ENCODE data around the gene ING5. TPM values are rescaled to one million over a fixed set of nuclear protein-coding genes. Genes with fewer than 3 reads are reported as not detected.
A peak's percentile ranks its signal among the peaks of the same experiment; 100 is the strongest.
"Not testable (repeated sequence)": the region's sequence is repeated elsewhere in the genome, so short reads cannot be mapped to it uniquely, and the experiment has no call there.

The ING5 gene
- total RNA-seq, 1 experiment from 2014 or later = 12.8 TPM

GRCh38 chr2:241706537-241706936 lies 4.7 kb downstream of the ING5 start:
- DNase-seq (ENCODE audit: low spot score) = no peak

DNA sequence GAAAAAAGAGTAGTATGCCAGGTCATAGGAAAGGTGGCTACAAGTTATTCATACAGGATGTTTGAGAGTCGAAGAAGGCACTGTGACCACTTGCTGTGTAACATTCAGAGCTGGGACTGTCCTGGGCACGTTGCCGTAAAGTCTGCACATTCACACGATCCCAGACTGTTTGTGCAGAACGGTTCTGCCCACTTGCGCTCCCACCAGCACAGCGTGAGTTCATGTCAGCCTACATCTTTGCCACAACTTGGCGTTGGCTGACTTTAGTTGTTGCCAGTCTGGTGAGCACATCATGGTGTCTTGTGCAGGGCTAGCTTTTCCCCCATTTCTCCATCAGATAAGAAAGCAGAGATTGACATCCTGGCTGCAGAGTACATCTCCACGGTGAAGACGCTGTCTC lies 7.0 kb downstream of the ING5 start:
- DNase-seq (ENCODE audit: low spot score) = no peak

GRCh38 chr2:241719093-241719492 lies 17.3 kb downstream of the ING5 start:
- no peak for DNase-seq (ENCODE audit: low spot score)

GRCh38 chr2:241720099-241720498 lies 18.3 kb downstream of the ING5 start:
- DNase-seq (ENCODE audit: low spot score) = no peak

DNA sequence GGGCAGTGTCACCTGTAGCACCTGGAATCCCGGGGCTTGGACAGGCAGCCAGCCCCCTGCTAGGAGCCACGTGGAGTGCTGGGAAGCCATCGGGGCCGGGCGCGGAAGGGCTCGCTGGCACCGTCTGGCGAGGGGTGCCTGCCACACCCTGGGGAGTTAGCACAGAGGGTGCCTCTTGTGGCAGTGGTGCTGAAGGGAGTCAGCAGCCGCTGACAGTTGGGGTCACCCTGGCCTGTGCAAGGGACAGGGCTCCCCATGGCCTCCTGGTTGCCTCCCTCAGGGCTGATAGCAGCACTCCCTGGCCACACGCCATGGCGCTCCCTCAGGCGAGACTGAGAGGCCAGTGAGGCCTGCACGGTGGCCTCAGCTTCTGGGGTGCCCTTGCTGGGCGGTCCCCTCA lies 18.7 kb downstream of the ING5 start:
- no peak for DNase-seq (ENCODE audit: low spot score)

GRCh38 chr2:241721852-241722251 lies 20.0 kb downstream of the ING5 start:
- DNase-seq (ENCODE audit: low spot score) = no peak

GRCh38 chr2:241722896-241723454 lies 21.1 kb downstream of the ING5 start:
- DNase-seq (ENCODE audit: low spot score) = no peak

DNA sequence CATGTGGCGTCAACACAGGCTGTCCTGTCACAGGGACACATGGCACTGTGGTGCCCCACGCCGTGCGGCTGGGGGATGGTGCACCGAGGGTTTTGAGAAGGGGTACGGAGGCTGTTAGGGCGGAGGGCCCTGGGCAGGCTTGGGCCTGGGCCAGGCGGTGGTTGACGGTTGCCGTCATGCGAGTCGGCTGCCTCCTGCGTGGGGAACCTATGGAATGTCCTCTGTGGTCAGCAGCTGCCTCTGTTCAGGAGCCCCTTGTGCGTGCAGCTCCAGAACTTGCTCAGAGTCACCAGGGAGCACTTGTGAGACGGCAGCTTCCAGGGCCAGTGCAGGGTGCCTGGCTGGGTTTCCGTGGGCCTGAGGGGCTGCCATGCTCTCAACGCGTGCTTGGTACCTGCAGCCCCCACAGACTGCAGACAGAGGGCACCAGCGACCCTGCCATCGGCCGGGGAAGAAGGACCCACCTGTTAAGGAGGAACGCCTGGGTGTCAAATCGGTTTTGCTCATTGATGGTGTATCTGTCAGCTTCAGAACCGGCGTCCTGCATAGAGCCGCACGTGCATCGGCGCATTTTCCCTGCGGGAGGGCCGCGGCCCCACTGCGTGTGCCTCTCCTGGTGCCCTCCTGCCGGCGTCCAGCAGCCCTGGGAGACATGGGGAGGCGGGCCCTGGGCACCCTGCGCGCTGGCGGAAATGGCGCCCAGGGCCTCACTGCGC lies 22.6 kb downstream of the ING5 start:
- no peak for DNase-seq (ENCODE audit: low spot score)

DNA sequence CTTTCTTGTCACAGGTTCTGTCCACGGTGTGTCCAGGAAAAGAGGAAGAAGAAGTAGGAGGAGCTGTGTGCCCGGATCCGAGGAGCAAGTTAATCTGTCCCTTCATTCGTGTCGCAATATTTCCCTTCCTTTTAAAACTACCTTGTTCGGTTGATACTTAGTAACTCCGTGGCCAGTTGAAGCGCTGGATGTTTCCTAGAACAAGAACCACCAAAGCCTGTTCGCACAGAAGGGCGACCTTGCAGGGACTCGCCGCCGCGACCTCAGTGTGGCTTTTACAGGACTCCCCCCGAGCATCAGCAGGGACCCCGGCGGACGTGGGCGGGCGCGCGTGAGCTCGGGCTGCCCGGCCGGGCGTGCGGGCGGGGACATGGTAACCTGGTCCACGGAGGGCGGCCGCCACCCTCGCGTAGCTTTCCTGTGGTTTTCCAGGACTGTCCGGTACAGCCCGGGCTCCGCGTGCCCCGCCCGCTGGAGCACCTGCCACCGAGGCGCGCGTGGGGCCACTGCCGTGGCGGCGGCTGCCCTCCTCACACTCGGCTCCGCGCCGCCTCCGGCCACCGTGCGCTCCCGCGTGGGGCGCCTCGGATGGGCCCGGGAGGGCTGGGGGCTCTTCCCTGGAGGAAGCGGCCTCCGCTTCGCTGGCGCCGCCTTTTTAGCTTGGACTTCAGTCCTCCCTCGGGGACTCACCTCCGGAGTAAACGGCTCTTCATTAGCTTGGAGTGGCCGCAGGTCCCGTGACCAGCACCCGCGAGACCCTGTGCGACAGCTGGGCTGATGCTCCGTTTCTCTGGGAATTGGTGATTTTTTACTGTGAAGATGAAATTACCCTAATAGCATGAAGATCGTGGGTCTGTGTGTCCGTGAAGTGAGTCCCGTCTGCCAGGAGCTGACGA lies 23.4 kb downstream of the ING5 start:
- DNase-seq (ENCODE audit: low spot score) = no peak

GRCh38 chr2:241726459-241726858 lies 24.6 kb downstream of the ING5 start:
- no peak for DNase-seq (ENCODE audit: low spot score)

- DNase-seq (ENCODE audit: low spot score) = no peak
Measured at GRCh38 chr2:241728000-241728399, 26.2 kb downstream of the ING5 start.

GRCh38 chr2:241728627-241729026 lies 26.8 kb downstream of the ING5 start:
- no peak for DNase-seq (ENCODE audit: low spot score)

GRCh38 chr2:241729868-241730267 lies 28.0 kb downstream of the ING5 start:
- no peak for DNase-seq (ENCODE audit: low spot score)

DNA sequence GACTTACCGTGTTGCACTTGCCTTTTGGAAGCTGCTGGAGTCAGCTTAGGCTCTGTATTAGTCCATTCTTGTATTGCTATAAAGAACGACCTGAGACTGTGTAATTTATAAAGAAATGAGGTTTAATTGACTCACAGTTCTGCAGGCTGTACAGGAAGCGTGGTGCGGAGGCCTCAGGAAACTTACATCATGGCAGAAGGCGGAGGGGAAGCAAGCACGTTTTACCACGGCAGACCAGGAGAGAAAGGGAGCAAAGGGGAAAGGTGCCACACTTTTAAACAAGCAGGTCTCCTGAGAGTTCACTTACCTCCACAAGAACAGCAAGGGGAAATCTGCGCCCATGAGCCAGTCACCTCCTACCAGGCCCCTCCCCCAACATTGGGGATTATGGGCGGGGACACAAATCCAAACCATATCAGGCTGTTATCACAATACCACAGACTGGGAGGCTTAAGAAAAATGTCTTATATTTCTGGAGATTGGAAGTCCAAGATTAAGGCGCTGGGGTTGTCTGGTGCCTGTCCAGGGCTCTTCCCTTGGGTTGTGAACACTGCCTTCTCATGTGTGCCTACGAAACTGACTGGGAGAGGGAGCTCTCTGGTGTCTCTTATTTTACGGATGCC lies 28.9 kb downstream of the ING5 start:
- no peak for DNase-seq (ENCODE audit: low spot score)

DNA sequence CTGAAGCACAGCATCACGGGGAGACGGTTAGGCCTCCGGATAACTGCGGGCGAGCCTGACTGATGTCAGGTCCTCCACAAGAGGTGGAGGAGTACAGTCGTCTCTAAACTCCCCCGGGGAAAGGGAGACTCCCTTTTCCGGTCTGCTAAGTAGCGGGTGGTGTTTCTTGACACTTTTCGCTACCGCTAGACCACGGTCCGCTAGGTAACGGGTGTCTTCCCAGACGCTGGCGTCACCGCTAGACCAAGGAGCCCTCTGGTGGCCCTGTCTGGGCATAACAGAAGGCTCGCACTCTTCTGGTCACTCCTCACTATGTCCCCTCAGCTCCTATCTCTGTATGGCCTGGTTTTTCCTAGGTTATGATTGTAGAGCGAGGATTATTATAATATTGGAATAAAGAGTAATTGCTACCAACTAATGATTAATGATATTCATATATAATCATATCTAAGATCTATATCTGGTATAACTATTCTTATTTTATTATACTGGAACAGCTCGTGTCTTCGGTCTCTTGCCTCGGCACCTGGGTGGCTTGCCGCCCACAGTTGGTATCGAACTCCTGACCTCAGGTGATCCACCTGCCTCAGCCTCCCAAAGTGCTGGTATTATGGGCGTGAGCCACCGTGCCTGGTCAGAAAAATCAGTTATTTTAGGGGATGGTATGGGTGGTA lies 30.8 kb downstream of the ING5 start:
- DNase-seq (ENCODE audit: low spot score) = not testable (repeated sequence)

DNA sequence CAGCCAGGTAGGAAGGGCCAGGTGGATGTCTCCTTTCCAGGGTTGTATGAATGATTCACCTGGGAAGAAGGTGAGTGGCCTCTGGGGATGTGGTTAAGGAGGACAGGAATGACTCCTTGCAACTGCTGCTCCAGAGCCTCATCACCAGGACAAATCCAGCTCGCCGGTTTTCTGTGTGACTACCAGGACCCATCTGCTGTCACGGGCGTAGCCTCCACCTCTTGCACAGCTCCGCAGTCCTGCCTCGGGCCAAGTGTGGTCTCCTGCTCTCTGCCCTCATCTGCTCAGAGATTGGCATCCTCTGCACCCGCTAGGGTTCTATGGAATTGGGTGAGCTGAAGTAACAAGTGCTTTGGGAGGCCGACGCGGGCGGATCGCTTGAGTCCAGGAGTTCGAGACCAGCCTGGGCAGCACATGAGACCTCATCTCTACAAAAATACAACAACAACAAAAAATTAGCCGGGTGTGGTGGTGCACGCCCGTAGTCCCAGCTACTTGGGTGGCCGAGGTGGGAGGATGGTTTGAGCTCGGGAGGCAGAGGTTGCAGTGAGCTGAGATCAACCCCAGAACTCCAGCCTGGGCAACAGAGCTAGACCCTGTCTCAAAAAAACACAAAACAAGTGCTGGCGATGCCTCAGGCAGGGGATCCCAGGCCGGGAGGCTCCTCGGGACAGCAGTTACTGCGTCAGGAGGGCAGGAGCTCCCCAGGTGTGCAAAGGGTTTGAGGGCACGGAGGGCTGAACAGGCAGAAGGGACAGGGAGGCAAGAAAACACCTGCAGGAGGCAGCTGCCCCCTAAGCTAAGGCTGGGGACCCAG lies 31.8 kb downstream of the ING5 start:
- no peak for DNase-seq (ENCODE audit: low spot score)

DNA sequence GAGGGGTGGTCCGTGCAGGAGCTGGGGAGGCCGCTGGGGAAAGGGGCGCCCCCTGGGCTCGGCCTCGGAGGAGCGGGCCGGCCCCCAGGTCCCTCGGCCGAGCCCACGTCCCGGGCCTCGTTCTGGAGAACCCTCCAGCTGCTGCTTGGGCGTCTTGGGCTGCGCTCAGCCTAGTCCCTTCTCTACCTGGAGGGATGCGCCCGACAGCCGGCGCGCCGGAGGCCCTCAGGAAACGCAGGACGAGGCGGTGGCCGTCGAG lies 32.3 kb downstream of the ING5 start:
- DNase-seq (ENCODE audit: low spot score) = no peak

DNA sequence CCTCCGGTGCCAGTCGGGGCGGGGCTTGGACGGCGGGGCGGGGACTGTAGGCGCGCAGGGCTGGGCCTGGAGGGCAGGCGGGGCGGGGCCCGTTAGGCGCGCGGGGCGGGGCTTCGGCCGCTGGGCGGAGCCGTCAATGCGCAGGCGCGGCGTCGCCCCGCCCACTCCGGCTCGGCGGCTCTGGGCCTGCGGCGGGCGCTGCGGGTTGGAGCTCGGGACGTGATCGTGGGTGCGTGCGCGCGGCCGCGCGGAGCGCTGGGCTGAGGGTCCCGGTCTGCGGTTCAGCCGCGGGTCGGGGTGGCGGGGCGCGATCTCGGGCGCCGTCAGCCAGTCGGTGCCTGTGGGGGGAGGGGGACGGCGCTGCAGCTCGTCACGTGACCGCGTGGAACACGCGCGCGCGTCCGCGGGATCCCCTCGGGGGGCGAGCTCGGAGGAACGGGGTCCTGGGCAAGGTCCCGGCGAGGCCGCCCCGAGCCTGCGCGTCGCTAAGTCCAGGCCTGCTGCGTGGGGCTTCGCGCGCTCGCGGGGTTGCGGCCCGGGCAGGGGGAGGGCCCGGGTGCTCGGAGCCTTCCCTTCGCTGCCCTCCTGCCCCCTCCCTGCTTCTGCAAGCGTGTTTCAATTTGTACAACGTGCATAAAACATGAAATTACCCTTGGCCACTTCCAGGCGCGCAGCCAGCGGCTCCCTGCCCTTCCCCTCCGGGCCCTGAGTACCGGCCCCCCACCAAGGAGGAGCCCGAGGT lies 32.8 kb downstream of the ING5 start, which contains the start of gene D2HGDH:
TSS of gene D2HGDH (plus strand) at position 164 of the 742 bp plus-strand sequence. CDS start 595 bp downstream, outside the sequence.
- peak; percentile 59 for DNase-seq (ENCODE audit: low spot score)

- DNase-seq (ENCODE audit: low spot score) = no peak
Measured at GRCh38 chr2:241736111-241736510, 34.3 kb downstream of the ING5 start.

GRCh38 chr2:241738040-241738686 lies 36.3 kb downstream of the ING5 start:
- no peak for DNase-seq (ENCODE audit: low spot score)
